Lung (tissue), 12 donors: Measurements from ENCODE around the gene CHRNA5. TPM values are rescaled to one million over a fixed set of nuclear protein-coding genes. Genes with fewer than 3 reads are reported as not detected.

Source experiments
- ATAC-seq: fragments of 200-7000 bp; cut with Tn5 transposase; one replicate; pipeline ENCODE4 v1.9.1; 2020; ENCODE audit warnings: moderate number of reproducible peaks; ENCODE audit not compliant: insufficient read depth, low FRiP score
- DNase-seq, 3 donors: peaks; one replicate each; pipeline ENCODE4 v3.0.0-alpha.2; 2013 to 2017
- H3K27ac ChIP-seq, 2 donors: one replicate each; pipeline ENCODE4 v1.5.1; 2013; ENCODE audit warnings: mild to moderate bottlenecking in 2 of 2, moderate library complexity in 2 of 2, control low read depth in 1 of 2, inconsistent platforms in 1 of 2, low read depth in 1 of 2, low read length in 1 of 2
- H3K27me3 ChIP-seq, 3 donors: one replicate each; pipeline ENCODE4 v1.5.1; 2013; ENCODE audit warnings: low read length in 2 of 3; ENCODE audit not compliant: control insufficient read depth in 3 of 3, insufficient read depth in 3 of 3
- H3K36me3 ChIP-seq, 4 donors: one replicate each; pipeline ENCODE4 v1.5.1; 2013; ENCODE audit warnings: low read length in 4 of 4, mild to moderate bottlenecking in 1 of 4, moderate library complexity in 1 of 4; ENCODE audit not compliant: control insufficient read depth in 4 of 4, insufficient read depth in 4 of 4
- H3K4me1 ChIP-seq, 5 donors: one replicate each; pipeline ENCODE4 v1.5.1; 2013; ENCODE audit warnings: low read length in 5 of 5, mild to moderate bottlenecking in 2 of 5, moderate library complexity in 1 of 5; ENCODE audit not compliant: control insufficient read depth in 5 of 5, insufficient read depth in 5 of 5
- H3K4me3 ChIP-seq: one replicate; pipeline ENCODE4 v1.5.1; 2013; ENCODE audit warnings: mild to moderate bottlenecking, control low read depth, moderate library complexity
- H3K9ac ChIP-seq, 2 donors: one replicate each; pipeline ENCODE4 v1.5.1; 2013; ENCODE audit warnings: low read length in 2 of 2, control low read depth in 1 of 2; ENCODE audit not compliant: insufficient read depth in 1 of 2
- H3K9me3 ChIP-seq, 4 donors: one replicate each; pipeline ENCODE4 v1.5.1; 2013; ENCODE audit warnings: low read length in 3 of 4, mild to moderate bottlenecking in 1 of 4, moderate library complexity in 1 of 4; ENCODE audit not compliant: control insufficient read depth in 4 of 4, insufficient read depth in 3 of 4
- CTCF ChIP-seq: IDR thresholded peaks from 2 replicates; pipeline ENCODE4 v1.5.1; 2012; ENCODE audit warnings: mild to moderate bottlenecking; ENCODE audit errors: control extremely low read depth, extremely low read depth
- WGBS, 2 donors: extraction: QIAGEN DNeasy Blood & Tissue Kit; methylation state at CpG; one replicate each; pipeline ENCODE4 v1.1.7; 2013; 5-methylcytosine and 5-hydroxymethylcytosine counted together
- polyA plus RNA-seq, 2 donors: library from polyadenylated mRNA; stranded (reverse); fragments of 200-250 nt; gene quantifications; one replicate each; pipeline ENCODE4 v1.2.1, GENCODE V29; 2013
- total RNA-seq, 2 donors: library from RNA; depleted of rRNA in 1 of 2; stranded (reverse); fragments of >200 nt in 1 of 2; gene quantifications; one replicate each; pipeline ENCODE4 v1.2.1, GENCODE V29; 2014 to 2021
- donor health status: control.
- donor health status: control.
- donor health status: Bipolar disorder and iron deficiency.
- donor health status: healthy.
- donor health status: DM: yes; HTN: yes; CAD: no.

The CHRNA5 gene
- total and polyA plus RNA-seq, 4 donors, result 0.23 to 1.3 (median 0.92) TPM

- WGBS, 2 donors, result 71 to 74% methylated on average over 3 of the region's 3 CpGs
Measured at GRCh38 chr15:78598348-78598747, 33.0 kb downstream of the CHRNA5 start.

GRCh38 chr15:78599189-78599588 is 33.9 kb downstream of the CHRNA5 start:
- ATAC-seq, result no peak
- Histone ChIP-seq H3K36me3 (no peaks in the 10 kb centered on the region), H3K4me3 (no peak overlapping the region), H3K27me3 (peaks cover 0 to 4% (median 4%) of the 10 kb centered on the region in 3 donors), H3K4me1 (no peaks in the 10 kb centered on the region), H3K27ac (no peak overlapping the region), H3K9me3 (peaks cover 0 to 5% (median 0%) of the 10 kb centered on the region in 4 donors), H3K9ac (no peak overlapping the region)
- no peak for DNase-seq
- TF ChIP-seq CTCF, result no peak

More at GRCh38 chr15:78598348-78598747, 33.0 kb downstream of the CHRNA5 start:
- Histone ChIP-seq H3K36me3 (no peaks in the 10 kb centered on the region), H3K9me3 (peaks cover 0 to 5% (median 0%) of the 10 kb centered on the region in 4 donors), H3K27me3 (peaks cover 0 to 4% (median 1%) of the 10 kb centered on the region in 3 donors), H3K4me1 (no peaks in the 10 kb centered on the region), H3K9ac (no peak overlapping the region), H3K27ac (no peak overlapping the region), H3K4me3 (no peak overlapping the region)
- TF ChIP-seq CTCF, result no peak
- no peak for DNase-seq
- no peak for ATAC-seq

- Histone ChIP-seq H3K27ac (no peak overlapping the region), H3K27me3 (peaks cover 0 to 4% (median 4%) of the 10 kb centered on the region in 3 donors), H3K4me1 (no peaks in the 10 kb centered on the region), H3K9me3 (peaks cover 0 to 5% (median 0%) of the 10 kb centered on the region in 4 donors), H3K36me3 (no peaks in the 10 kb centered on the region), H3K4me3 (no peak overlapping the region), H3K9ac (no peak overlapping the region)
- DNase-seq (no peak), ATAC-seq (no peak)
- 73 to 90% methylated on average over 3 of the region's 3 CpGs for WGBS, 2 donors
- TF ChIP-seq CTCF, result no peak
Measured at GRCh38 chr15:78603467-78603866, 38.1 kb downstream of the CHRNA5 start.

- TF ChIP-seq CTCF, result no peak
- Histone ChIP-seq H3K4me3 (no peak overlapping the region), H3K27me3 (peaks cover 0 to 4% (median 4%) of the 10 kb centered on the region in 3 donors), H3K9ac (no peak overlapping the region), H3K27ac (no peak overlapping the region), H3K4me1 (no peaks in the 10 kb centered on the region), H3K9me3 (peaks cover 0 to 5% (median 0%) of the 10 kb centered on the region in 4 donors), H3K36me3 (no peaks in the 10 kb centered on the region)
- ATAC-seq (no peak), DNase-seq (no peak)
- 87 to 92% methylated on average over 2 of the region's 2 CpGs for WGBS, 2 donors
Measured at GRCh38 chr15:78604420-78604819, 39.1 kb downstream of the CHRNA5 start.
